Stimulated activated CD4-positive, alpha-beta T cell treated with anti-CD3 and anti-CD28 coated beads, Interleukin-2, amount 100 ng/mL, for 4 hours (primary cell): ENCODE results near the gene INTS7.
A peak's percentile ranks its signal among the peaks of the same experiment; 100 is the strongest.
"Not testable (repeated sequence)": the region's sequence is repeated elsewhere in the genome, so short reads cannot be mapped to it uniquely, and the experiment has no call there.

Experiments used
- DNase-seq: peaks from one replicate; pipeline ENCODE4 v3.0.0-alpha.2; 2020; ENCODE audit warnings: low read depth

The INTS7 gene

DNA sequence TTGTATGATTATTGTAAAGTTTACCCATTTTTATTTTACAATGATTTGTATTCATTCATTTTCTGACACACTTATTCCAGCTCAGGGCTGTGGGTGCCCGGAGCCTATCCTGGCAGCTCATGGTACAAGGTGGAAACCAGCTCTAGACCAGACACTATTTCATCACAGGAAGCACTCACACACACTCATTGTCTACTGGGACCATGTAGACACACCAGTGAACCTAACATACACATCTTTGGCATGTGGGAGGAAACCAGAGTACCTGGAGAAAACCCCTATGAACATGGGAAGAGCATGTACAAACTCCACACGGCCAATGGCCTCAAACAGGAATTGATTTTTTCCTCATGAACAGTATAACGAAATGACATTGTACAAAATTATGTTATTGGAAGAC lies 2.5 kb upstream of the INTS7 start:
- DNase-seq: no peak

DNA sequence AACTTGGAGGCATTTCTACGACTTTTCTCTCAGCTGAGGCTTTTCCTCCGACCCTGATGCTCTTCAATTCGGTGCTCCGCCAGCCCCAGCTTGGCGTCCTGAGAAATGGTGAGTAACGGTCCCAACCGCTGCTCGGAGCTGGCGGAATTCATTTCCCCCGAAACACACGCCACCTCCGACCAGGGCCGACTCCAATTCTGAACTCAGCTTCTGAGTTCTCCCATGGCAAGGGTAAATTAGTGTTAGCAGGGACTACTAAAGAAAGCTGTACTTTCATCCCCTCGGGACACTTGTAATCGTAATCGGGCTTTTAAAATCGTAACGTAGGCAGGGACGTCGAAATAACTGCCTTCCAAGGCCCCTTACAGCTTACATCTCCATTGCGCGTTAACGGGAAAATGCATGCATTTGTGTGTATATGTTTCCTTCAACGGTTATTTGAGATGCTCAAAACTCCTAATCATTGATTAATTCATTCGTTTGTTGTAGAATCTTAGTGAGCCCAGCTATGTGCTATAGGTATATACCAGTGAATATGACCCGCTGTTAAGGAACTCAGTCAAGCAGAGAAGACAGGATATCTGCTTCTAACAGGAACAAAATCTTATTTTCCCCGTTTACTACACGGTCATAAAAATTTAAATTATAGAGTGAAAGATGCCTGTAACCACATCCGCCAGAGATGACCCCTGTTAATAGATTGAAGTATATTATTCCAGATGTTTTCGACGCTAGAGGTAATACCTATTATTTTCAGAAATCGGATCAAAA lies 663 bp upstream of the INTS7 start:
- no peak for DNase-seq

DNA sequence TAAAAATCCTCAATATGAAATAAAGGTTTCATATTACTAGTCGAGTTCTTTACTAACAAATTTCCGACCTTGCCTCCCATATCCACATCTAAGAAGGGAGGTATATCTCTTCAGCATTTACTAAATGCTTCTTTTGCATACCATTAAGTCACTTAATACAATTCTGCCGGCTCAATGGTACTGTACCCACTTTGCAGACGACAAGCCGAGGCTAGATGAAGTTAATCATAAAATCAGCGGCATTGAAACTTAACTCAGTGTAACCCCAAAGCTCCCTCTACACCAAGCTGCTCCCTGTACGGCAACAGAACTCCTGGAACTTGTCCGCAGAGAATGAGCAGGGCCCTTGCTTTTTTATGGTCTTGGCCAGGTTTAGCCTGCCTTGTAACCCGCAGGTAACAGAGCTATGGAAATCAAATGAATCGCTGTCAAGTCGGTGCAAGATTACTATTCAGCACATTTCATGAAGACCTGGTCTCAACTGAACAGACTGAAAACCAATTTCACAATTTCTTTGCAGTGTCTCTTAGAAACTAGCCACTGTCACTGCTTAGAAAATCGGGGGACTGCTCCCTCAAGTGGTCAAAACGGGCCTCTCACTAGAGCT lies 738 bp downstream of the INTS7 start:
- no peak for DNase-seq

- no peak for DNase-seq
These were observed 4.3 kb downstream of the INTS7 start for GRCh38 chr1:212030936-212031528.

DNA sequence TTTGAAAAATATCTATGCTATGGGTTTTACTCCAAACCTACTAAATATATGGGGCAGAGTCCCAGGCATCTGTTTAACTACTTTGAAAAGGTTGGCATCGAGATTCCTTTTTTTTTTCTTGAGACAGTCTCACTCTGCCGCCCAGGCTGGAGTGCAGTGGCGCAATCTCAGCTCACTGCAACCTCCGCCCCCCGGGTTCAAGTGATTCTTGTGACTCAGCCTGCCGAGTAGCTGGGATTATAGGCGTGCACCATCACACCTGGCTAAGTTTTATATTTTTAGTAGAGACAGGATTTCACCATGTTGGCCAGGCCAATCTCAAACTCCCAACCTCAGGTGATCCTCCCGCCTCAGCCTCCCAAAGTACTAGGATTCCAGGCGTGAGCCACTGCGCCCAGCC lies 7.6 kb downstream of the INTS7 start:
- not testable (repeated sequence) for DNase-seq

- DNase-seq: no peak
These were observed 10.7 kb downstream of the INTS7 start for GRCh38 chr1:212024469-212025149.

- not testable (repeated sequence) for DNase-seq
These were observed 12.4 kb downstream of the INTS7 start for GRCh38 chr1:212022908-212023307.

DNA sequence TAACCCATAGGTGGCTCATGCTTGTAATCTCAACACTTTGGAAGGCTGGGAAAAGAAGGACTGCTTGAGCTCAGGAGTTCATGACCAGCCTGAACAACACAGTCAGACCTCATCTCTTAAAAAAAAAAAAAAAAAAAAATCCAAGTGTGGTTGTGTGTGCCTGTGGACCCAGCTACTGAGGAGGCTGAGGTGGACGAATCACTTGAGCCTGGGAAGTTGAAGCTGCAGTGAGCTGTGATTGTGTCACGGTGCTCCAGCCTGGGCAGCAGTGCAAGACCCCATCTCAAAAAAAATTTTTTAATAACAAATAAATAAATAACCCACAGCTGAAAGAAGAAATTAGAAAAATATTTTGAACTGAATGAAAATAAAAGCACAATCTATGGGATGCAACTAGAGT lies 13.8 kb downstream of the INTS7 start:
- DNase-seq: no peak

DNA sequence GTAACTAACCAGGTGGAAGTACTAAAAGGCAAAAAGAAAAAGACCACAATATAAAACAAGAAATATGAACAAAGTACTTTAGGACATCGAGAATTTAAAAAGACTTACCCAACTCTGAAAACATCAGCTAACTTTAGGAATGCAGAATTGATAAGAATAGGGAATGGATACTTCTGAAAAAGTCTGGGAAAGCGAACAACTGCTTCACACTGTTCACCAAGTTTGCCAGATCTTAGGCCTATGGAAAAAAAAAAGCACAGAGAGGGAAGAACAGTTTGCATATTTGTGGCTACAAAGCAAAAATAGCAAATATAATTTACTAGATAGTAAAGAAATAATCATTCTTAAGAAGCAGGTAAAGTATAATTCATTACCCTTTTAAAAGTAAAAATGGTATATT lies 14.4 kb downstream of the INTS7 start:
- no peak for DNase-seq

GRCh38 chr1:212013672-212014071 lies 21.7 kb downstream of the INTS7 start:
- DNase-seq: no peak

GRCh38 chr1:212012034-212012740 lies 23.2 kb downstream of the INTS7 start:
- DNase-seq: peak; percentile 48

DNA sequence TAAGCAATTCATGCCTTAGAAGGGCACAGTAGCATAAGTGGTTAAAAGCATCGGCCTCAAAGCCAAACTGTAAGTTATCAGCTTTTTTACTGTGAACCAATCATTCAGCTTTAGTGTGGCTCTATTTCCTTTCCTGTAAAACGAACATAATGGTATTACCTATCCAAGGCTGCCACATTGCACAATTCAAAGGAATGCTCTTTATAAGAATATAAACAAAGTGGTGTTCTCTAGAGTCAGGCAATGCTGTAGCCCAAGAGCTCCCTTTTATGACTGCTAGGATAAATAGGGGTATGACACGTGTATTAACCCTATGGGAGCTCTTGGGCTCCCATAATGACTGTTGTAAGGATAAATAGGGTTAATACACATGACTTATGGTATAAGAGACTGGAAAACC lies 25.4 kb downstream of the INTS7 start:
- DNase-seq: no peak

GRCh38 chr1:212009561-212009960 lies 25.8 kb downstream of the INTS7 start:
- no peak for DNase-seq

GRCh38 chr1:212007886-212008285 lies 27.5 kb downstream of the INTS7 start:
- DNase-seq: no peak

DNA sequence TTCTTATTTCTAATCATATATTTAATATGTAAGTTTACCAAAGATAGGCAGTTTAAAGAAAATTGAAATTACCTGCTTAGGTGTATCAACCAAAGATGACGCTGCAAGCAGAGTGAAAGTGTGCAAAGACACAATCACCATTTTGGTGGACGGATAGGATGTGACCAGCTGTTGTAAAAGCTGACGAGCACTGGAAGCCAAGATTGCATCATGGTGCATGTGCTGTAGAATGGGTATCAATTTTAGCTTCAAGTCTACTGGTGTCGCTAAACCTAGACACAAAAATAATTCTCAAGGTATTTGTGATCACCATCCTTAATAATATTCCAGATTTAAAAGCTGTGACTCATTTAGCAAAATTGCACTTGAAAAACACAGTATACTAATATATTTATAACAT lies 28.2 kb downstream of the INTS7 start:
- DNase-seq: no peak

- DNase-seq: no peak
These were observed 30.3 kb downstream of the INTS7 start for GRCh38 chr1:212004895-212005608.

DNA sequence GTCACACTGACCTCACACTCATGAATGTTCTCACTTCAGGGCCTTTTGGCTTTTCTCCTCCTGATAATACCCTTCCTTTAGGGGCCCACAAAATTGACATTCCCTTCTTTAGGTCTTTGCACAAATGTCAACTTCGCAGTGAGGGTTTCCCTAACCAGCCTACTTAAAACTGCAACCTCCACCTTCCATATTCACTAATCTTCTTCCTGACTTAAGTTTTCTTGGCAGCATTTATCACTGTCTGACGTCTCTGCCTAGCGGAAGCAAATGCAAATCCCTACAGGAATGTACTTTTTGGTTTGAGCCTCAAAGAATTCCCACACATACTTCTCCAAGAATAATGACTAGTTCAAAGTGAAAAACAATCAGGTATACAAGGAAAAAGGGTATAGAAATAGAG lies 32.8 kb downstream of the INTS7 start:
- DNase-seq: no peak

- not testable (repeated sequence) for DNase-seq
These were observed 37.9 kb downstream of the INTS7 start for GRCh38 chr1:211997426-211997825.

DNA sequence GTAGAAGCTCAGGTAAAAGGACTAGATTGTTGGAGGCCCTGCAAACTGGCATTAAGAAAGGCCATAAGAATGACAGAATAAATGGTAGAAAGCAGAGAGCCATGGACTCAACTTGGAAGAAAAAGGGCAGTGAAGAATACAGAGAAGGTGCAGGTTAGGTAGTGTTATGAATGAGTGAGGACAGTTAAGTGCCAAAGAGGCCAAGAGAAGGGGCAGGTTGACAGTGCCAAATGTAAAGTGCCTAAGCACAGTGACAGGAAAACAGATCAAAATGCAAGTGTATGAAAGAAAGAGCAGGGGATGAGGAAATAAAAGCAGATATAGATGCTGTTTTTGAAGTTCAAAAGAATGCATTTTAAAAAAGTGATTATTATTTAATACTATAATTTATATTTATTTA lies 43.7 kb downstream of the INTS7 start:
- no peak for DNase-seq

DNA sequence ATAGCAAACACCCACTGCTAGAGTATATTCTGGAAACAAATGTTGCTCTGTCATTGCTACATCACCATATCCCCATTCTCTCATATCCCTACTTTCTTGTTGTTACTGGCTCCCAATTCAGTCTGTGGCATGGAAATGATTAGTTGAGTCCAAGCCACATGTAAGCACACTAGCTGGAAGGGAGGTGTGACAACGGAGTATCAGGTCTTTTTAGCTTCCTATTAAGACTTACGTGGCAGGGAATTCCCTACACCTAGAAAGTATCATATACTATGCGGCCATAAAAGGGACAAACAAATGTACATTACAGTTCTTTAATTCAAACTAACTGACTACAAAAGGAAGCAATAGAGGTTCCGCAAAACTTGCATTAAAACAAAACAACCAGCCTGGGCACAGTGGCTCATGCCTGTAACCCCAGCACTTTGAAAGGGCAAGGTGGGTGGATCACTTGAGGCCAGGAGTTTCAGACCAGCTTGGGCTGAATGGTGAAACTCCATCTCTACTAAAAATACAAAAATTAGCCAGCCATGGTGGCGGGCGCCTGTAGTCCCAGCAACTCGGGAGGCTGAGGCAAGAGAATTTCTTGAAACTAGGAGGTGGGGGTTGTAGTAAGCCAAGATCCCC lies 48.6 kb downstream of the INTS7 start:
- DNase-seq: no peak
